Adipose tissue (tissue), 3 donors: ENCODE results near the gene FAM169A. TPM values are rescaled to one million over a fixed set of nuclear protein-coding genes. Genes with fewer than 3 reads are reported as not detected.
"Not testable (repeated sequence)": the region's sequence is repeated elsewhere in the genome, so short reads cannot be mapped to it uniquely, and the experiment has no call there.

Experiments
- H3K27ac ChIP-seq: one replicate; pipeline ENCODE4 v1.5.1; 2013; ENCODE audit warnings: low read depth, low read length
- WGBS, 3 donors: extraction: QIAGEN DNeasy Blood & Tissue Kit; methylation state at CpG; one replicate each; pipeline ENCODE4 v1.1.7; 2013; 5-methylcytosine and 5-hydroxymethylcytosine counted together
- polyA plus RNA-seq, 3 donors: library from polyadenylated mRNA; stranded (reverse); fragments of 200-250 nt; gene quantifications; one replicate each; pipeline ENCODE4 v1.2.3, GENCODE V29; 2013
- donor health status: healthy with polysubstance abuse.
- donor health status: Bipolar disorder and iron deficiency.
- donor health status: healthy.

The FAM169A gene
- polyA plus RNA-seq, 3 donors = 0.30 to 0.39 TPM; not detected in 1

DNA sequence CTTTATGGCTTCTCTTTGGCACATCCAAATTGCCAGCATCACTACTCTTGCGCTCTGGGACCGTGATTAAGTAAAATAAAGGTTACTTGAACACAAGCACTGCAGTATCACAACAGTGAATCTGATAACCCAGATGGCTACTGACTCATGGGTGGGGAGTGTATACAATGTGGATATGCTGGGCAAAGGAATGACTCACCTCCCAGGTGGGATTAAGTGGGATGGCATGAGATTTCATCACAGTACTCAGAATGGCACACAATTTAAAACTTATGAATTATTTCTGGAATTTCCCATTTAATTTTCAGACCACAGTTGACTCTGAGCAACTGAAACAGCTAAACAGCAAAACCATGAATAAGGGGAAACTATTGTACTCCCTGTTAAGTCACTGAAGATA lies 103.6 kb downstream of the FAM169A start:
- H3K27ac ChIP-seq = no peak overlapping the region
- WGBS, 3 donors = 96 to 100% (median 96%) methylated on average over 2 of the region's 2 CpGs

DNA sequence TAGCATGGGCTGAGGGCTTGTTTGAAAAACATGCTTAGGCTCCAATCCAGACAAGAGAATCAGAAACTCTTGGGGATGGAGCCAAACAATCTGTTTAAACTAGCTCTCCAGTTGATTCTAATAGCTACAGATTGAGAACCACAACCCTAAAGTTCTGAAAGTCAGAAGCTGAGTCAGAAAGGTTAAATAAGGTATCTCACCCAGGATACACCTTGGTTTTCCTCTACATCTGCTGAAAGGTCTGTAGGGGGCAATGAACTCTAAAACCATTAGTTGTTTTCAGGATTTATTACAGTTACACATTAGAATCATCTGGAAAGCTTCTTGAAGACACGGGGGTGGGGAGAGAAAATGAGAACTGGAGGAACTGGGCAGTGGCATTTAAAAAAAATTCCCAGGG lies 104.9 kb downstream of the FAM169A start:
- H3K27ac ChIP-seq = no peak overlapping the region
- WGBS, 3 donors = 77 to 89% (median 77%) methylated on average over 1 of the region's 1 CpG

DNA sequence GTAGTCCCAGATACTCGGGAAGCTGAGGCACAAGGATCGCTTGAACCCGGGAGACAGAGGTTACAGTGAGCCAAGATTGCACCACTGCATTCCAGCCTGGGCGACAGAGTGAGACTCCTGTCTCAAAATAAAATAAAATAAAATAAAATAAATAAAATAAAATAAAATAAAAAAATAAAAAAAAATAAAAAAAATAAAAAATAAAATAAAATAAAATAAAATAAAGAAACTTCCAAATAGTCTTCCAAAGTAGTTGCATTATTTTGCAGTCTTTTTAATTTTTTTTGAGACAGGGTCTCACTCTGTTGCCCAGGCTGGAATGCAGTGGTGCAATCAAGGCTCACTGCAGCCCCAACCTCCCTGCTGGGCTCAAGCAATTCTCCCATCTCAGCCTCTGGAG lies 117.4 kb downstream of the FAM169A start:
- H3K27ac ChIP-seq = not testable (repeated sequence)
- WGBS, 3 donors = 98% methylated on average over 4 of the region's 4 CpGs

DNA sequence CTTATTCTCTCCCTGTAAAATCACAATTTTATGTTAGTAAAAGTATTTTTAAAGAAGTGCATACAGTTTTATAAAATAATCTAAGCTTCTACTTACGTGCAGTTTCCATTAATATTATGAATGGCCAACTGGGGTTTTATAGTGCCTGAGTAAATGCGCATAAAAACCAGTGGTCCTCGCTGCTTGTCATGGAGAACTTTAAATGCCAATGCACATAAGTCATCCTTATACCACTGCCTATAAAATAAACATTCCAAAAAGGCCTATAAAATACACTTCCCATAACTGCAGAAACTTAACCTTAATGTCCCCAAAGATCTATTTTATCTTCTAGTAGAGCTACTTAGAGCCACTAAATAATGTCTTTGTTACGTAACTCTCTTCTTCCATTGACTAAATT lies 127.8 kb downstream of the FAM169A start:
- no peak overlapping the region for H3K27ac ChIP-seq
- 96 to 98% (median 96%) methylated on average over 4 of the region's 4 CpGs for WGBS, 3 donors

DNA sequence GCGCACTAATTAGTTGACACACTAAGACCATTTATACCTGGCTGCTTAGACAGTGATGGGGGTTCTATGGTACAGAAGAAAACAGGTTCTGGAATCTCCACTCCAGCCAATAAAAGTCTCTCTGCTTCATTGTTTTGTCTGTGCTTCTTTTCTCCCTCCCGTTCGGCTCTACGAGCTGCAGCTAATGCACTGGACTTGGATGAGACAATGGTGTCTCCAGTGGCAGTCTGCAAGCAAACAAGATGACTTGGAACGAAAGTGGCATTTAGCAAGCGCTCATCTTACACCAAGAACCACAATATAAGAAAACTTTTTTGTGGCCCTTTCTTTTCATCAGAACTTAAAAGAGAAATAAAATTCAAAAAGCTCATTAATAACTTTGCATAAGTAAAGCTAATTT lies 129.4 kb downstream of the FAM169A start:
- 88 to 93% (median 90%) methylated on average over 6 of the region's 6 CpGs for WGBS, 3 donors
- no peak overlapping the region for H3K27ac ChIP-seq

Other genes starting within 250 kb of the FAM169A start
- 10 to 100 TPM in 1 of 3 donors, 1 to 10 TPM in 2; 4.4 to 11.1 (median 5.4) TPM for gene ENC1, start 225.7 kb downstream of the FAM169A start, polyA plus RNA-seq
- 10 to 100 TPM; 47.0 to 73.6 (median 68.6) TPM for gene HEXB, start 181.2 kb downstream of the FAM169A start, polyA plus RNA-seq
- 10 to 100 TPM in 2 of 3 donors, 1 to 10 TPM in 1; 7.8 to 13.2 (median 12.5) TPM for gene GFM2, start 99.3 kb downstream of the FAM169A start, polyA plus RNA-seq
- gene NSA2, start 99.1 kb downstream of the FAM169A start, polyA plus RNA-seq = 100 to 1,000 TPM in 2 of 3 donors, 10 to 100 TPM in 1; 72.2 to 159 (median 124) TPM
- under 1 TPM; 0.34 to 0.91 (median 0.68) TPM for gene GCNT4, start 186.2 kb upstream of the FAM169A start, polyA plus RNA-seq